Fibroblast of the aortic adventitia (primary cell): Measurements from ENCODE around the gene ANKDD1A. TPM values are rescaled to one million over a fixed set of nuclear protein-coding genes. Genes with fewer than 3 reads are reported as not detected.

Source experiments
- DNase-seq: peaks from one replicate; pipeline ENCODE4 v3.0.0-alpha.2; 2010; ENCODE audit warnings: low read depth
- H3K4me3 ChIP-seq: 2 replicates; pipeline ENCODE4 v1.5.1; 2011; ENCODE audit warnings: low read depth, mild to moderate bottlenecking, control low read depth, low read length, moderate library complexity
- CTCF ChIP-seq: IDR thresholded peaks from 2 replicates; pipeline ENCODE4 v1.5.1; 2011; ENCODE audit warnings: mild to moderate bottlenecking, low read length, control low read depth, inconsistent platforms; ENCODE audit not compliant: insufficient read depth
- total RNA-seq: library from RNA; depleted of rRNA; stranded (reverse); fragments of >200 nt; gene quantifications from 2 replicates; pipeline ENCODE4 v1.2.3, GENCODE V29; 2012; ENCODE audit warnings: low replicate concordance

ANKDD1A gene
- total RNA-seq, 1 donor, result 2.9 TPM

GRCh38 chr15:64919721-64920120, 8.0 kb downstream of the ANKDD1A start:
- no peak for DNase-seq
- TF ChIP-seq CTCF, result no peak
- no peak overlapping the region for H3K4me3 ChIP-seq

- DNase-seq, result peak; percentile 10
- no peak for TF ChIP-seq CTCF
- no peak overlapping the region for H3K4me3 ChIP-seq
Measured at GRCh38 chr15:64921711-64922110, 10.0 kb downstream of the ANKDD1A start.

GRCh38 chr15:64923546-64923945, 11.8 kb downstream of the ANKDD1A start:
- no peak for TF ChIP-seq CTCF
- H3K4me3 ChIP-seq, result no peak overlapping the region
- no peak for DNase-seq

- H3K4me3 ChIP-seq, result no peak overlapping the region
- no peak for DNase-seq
- TF ChIP-seq CTCF, result no peak
Measured at GRCh38 chr15:64925335-64926330, 13.9 kb downstream of the ANKDD1A start.

GRCh38 chr15:64926661-64927060, 15.0 kb downstream of the ANKDD1A start:
- no peak overlapping the region for H3K4me3 ChIP-seq
- TF ChIP-seq CTCF, result no peak
- no peak for DNase-seq

GRCh38 chr15:64928626-64929220, 17.0 kb downstream of the ANKDD1A start:
- TF ChIP-seq CTCF, result no peak
- no peak overlapping the region for H3K4me3 ChIP-seq
- DNase-seq, result no peak
